ENCODE data around the gene TIPRL. TPM values are rescaled to one million over a fixed set of nuclear protein-coding genes. Genes with fewer than 3 reads are reported as not detected.
"Not testable (repeated sequence)": the region's sequence is repeated elsewhere in the genome, so short reads cannot be mapped to it uniquely, and the experiment has no call there.

Gene TIPRL
- total and polyA plus RNA-seq, 12 donors, result 9.6 to 37.5 (median 30.7) TPM

GRCh38 chr1:168150283-168150682 lies 28.5 kb upstream of the TIPRL start:
- Histone ChIP-seq H3K4me3 (no peak overlapping the region), H3K27me3 (no peaks in the 10 kb centered on the region), H3K9me3 (no peaks in the 10 kb centered on the region), H3K4me1 (peaks cover 0 to 5% (median 4%) of the 10 kb centered on the region in 9 donors), H3K36me3 (no peaks in the 10 kb centered on the region), H3K27ac (no peak overlapping the region)
- DNase-seq (no peak), ATAC-seq (no peak)
- no peak for TF ChIP-seq CTCF (IDR thresholded peaks at IDR 0.05)
- 93 to 96% methylated on average over 1 of the region's 1 CpG for WGBS, 2 donors
- intact Hi-C loops (cut with DNase I), result no loop called here

- 81 to 91% methylated on average over 4 of the region's 4 CpGs for WGBS, 2 donors
- H3K27ac ChIP-seq, result no peak overlapping the region
- peaks cover 0 to 4% (median 0%) of the 10 kb centered on the region in 11 donors for H3K9me3 ChIP-seq
- ATAC-seq (no peak), DNase-seq (no peak)
- H3K27me3 ChIP-seq, result no peaks in the 10 kb centered on the region
- H3K36me3 ChIP-seq, result no peaks in the 10 kb centered on the region
- intact Hi-C loops (cut with DNase I), result no loop called here
- H3K4me1 ChIP-seq, result no peaks in the 10 kb centered on the region
- no peak for TF ChIP-seq CTCF (IDR thresholded peaks at IDR 0.05)
- no peak overlapping the region for H3K4me3 ChIP-seq
Measured at GRCh38 chr1:168151935-168152334, 26.8 kb upstream of the TIPRL start.

GRCh38 chr1:168154707-168155106 lies 24.1 kb upstream of the TIPRL start:
- DNase-seq; H3K36me3 ChIP-seq; H3K27me3 ChIP-seq; H3K4me1 ChIP-seq; ATAC-seq; H3K27ac ChIP-seq; H3K4me3 ChIP-seq; intact Hi-C loops (cut with DNase I): not testable (repeated sequence)
- peaks cover 0 to 26% (median 8%) of the 10 kb centered on the region in 11 donors for H3K9me3 ChIP-seq
- 67 to 81% methylated on average over 4 of the region's 4 CpGs for WGBS, 2 donors

- ATAC-seq, result no peak
- H3K4me3 ChIP-seq, result no peak overlapping the region
- no peaks in the 10 kb centered on the region for H3K4me1 ChIP-seq
- no peak overlapping the region for H3K27ac ChIP-seq
- H3K27me3 ChIP-seq, result no peaks in the 10 kb centered on the region
- WGBS, 2 donors, result 59 to 65% methylated on average over 4 of the region's 4 CpGs
- no peak for TF ChIP-seq CTCF (IDR thresholded peaks at IDR 0.05)
- H3K36me3 ChIP-seq, result no peaks in the 10 kb centered on the region
- intact Hi-C loops (cut with DNase I), result no loop called here
- H3K9me3 ChIP-seq, result peaks cover 0 to 38% (median 10%) of the 10 kb centered on the region in 11 donors
- DNase-seq, result no peak
Measured at GRCh38 chr1:168155910-168156309, 22.9 kb upstream of the TIPRL start.

- Histone ChIP-seq H3K4me3 (no peak overlapping the region), H3K36me3 (no peaks in the 10 kb centered on the region), H3K27me3 (no peaks in the 10 kb centered on the region), H3K9me3 (peaks cover 0 to 39% (median 10%) of the 10 kb centered on the region in 11 donors), H3K4me1 (no peaks in the 10 kb centered on the region), H3K27ac (no peak overlapping the region)
- intact Hi-C loops (cut with DNase I), result no loop called here
- DNase-seq, result no peak
- no peak for ATAC-seq
- no peak for TF ChIP-seq CTCF (IDR thresholded peaks at IDR 0.05)
Measured at GRCh38 chr1:168157638-168158037, 21.1 kb upstream of the TIPRL start.
